GM21360 (cell line): Measurements from ENCODE around the gene LRRC8B.
"Not testable (repeated sequence)": the region's sequence is repeated elsewhere in the genome, so short reads cannot be mapped to it uniquely, and the experiment has no call there.

Experiments used
- ATAC-seq: cut with Tn5 transposase; IDR thresholded peaks from one replicate; pipeline ENCODE4 v1.9.1; 2021; ENCODE audit warnings: mild to moderate bottlenecking, moderate library complexity; ENCODE audit not compliant: unreplicated experiment

Gene LRRC8B

DNA sequence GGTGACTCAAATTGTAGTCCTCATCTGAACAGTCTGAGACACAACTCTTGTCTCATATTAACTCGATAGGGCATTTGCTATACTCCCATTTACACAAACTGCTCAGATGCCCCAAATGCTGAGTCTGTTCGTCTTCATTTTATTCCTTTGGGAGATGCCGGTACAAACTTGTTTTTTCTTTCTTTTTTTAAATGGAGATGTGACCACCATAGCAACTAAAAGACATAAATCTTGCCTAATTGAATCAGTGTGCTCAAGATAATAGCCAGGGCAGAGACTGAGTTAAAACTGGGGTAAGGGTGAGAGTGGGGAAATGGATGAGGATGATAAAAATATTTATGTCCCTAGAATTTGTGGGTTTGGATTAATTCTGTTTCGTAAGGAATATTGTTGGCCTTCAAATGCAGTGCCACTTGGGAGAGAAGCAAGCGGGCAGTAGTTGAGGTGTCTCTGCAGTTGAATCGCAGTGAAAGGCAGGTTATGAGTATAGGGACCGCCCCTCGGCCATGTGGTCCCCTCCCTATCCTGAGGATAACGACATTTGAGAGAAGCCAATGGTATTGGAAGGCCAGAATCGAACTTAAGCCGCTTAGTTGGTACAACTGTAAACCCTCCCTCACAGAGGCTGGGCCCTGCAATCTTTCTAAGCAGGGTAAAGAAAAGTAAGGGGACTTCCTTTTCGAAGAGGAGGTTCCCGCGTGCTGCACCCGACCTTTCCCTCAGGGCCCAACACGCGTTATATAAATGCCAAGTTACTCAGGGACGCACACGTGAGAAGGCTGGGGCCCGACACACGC, 859 bp upstream of the LRRC8B start:
- peak; percentile 28 for ATAC-seq

DNA sequence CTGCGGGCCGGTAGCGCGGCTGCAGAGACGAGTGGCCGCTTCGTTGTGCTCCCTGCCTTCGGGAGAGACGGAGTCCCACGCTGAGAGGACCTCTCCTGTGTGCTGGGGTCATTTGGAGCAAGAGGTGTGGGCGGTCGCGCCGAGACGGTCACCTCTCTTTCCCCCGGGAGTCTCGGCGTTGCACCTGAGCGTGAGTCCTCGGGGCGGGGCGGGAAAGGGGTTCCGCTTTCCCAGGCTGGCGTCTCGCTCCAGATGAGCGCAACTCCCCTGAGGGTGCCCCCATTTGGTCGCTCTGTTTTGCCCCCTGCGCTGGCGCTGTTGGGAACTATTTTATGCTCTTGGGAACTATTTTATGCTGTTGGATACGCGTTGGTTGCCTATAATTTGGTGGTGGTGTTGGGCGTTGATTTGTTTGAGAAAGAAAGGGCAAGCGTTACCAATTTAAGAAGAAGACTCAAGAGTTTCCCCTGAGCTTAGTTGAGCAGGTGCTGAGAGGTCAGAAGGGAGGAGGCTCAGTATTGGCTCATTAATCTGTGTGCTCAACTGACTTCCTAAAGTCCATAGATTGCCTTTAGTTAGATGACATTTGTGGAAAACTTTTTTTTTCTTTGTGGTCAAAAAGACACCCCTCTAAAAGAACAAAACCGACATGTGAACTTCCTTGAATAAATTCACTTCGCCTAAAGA, 683 bp downstream of the LRRC8B start:
- peak; percentile 23 for ATAC-seq

DNA sequence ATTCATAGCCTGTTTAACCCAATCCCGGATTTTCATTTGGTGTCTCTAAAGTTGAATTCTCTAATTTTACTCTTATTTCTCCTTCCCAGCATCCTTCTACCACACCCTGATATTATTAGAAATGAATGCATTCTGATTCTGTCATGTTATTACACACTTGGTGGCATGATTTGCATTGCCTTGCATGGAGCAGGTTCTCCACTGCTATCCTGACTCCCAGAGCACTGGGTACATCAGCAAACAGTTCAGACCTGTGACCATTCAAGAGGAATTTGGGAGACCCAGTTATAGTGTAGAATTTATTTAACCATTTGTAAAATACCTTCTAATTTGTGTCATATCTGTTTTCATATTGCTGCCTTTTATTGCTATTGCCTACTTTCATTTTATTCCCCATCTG, 2.6 kb downstream of the LRRC8B start:
- ATAC-seq = no peak

DNA sequence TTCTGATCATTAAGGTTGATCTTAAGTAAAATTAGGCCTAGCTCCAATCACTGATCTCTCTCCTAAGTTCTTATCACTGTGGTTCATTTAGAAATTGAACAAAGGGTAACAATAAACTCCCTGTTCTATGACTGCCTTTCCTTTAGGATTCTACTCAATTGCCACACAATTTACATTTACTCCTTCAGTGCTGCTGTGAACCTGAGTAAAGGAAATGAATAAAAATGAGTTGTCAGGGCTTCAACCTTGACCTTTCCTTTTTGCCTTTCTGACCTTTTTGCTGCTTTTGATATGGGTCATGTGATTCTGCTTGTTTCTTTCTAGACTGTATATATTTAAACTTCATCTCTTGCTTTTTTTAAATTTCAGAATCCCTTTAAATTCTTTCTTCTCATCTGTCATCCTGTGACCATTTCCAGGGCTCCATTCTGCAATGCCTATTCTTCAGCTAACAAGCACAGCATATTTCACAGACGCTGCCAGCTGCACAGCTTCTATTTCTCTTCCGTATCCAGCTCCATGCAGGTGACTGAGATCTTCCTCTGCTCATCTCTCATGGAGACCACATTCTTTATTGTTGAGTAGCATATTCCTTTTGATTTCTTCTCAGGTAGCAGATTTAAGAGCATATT, 3.2 kb downstream of the LRRC8B start:
- no peak for ATAC-seq

DNA sequence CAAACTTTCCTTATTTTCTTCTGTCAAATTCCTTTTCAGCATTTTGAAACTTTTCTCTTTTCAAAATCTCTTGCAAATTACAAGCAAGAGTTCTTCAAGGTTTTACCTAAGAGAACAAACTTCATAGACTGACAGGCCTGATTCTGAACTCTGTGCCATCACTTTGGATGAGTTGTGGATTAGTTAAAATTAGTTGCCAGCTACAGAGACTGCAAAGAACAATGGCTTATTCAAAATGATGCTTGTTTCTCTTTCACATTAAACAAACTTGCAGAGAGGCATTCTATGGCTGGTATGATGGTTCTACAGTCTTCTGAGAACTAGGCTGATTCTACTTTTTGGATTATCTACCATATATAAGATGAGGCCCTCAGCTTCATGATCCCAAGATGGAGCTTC, 3.8 kb downstream of the LRRC8B start:
- no peak for ATAC-seq

DNA sequence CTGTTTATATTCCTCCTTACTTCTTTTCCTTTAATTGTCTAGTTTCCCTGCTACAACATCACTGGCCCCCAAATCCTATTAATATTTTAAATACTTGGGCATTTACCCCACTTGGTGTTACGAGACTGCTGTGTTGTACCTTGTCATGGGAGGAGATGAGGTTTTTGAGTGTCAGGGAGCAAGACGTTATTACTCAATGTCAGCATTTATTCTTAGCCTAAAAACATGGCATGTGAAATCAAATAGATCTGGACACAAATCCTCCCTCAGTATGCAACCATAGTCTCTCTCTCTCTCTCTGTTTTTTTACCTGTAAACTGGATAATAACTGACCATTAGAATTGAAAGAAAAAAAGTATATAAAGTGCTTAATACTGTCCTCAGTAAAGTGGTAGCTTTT, 4.6 kb downstream of the LRRC8B start:
- ATAC-seq = no peak

DNA sequence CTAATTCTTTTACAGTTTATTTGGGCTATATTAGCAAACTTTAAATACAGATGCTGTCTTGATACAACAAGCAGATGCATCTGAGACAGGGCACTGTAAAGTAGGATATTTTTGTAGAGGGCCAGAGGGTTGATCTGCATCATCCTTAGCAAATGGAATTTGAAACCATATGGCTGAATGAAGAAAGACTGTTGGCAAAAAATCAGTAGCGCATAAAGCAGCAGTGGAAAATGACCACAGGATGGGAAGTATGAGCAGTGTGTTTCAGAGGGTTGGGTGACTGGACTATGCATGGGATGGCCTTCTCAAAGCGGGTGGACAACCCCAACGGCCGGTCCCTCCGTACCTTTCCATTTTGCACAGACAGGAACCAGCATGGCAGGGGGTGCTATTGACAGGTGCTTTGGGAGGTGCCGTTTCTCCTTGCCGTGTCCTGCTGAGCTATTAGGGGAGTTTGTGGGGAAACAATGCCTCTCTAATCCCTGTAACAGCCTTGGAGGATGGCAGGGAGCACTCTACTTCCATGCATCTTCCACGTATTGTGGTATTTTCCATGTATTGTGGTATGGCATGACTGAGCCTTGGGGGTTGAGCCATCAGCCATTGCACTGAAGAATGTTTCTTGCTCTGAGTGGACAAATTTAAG, 5.9 kb downstream of the LRRC8B start:
- no peak for ATAC-seq

DNA sequence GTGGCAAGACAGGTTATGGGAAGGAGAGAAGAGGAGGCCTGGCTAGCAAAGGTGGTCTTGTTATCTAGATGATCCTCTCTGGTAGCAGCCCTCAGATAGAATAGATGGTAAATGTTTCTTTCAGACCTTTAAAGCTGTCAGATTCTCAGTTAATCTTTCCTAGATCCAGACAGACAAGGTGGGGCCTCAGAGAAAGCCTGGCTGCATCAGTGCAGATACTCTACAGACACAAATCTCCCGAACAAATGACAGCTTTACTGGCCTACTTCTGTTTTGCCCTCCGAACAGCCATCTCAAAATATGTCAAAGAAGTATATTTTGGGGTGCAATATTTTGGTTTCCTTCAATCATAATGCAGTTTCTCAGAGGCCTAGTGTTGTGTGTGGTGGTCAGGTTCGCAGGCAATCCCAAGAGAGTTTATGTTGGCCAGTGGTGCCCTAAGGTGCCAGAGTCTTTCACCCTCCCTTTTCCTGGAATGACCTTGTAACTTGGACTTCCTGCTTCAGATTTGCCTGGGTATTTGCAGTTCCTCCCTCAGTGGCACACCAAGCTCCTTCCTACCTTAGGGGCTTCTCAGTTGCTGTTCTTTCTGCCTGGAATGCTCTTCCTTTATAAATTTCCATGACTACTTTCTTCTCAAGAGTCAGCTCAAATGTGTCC, 7.0 kb downstream of the LRRC8B start:
- ATAC-seq = no peak

DNA sequence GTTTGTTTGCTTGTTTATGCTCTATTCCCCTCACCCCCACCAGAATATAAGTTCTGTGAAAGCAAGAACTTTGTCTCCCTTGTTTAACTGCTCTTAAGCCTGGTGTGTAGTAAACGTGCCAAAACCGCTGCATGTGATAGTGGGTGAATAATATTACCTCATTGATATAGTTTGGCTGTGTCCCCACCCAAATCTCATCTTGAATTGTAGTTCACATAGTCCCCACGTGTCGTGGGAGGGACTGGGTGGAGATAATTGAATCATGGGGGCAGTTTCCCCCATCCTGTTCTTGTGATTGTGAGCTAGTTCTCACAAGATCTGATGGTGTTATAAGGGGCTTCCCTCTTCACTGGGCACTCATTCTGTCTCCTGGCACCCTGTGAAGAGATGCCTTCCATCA, 7.6 kb downstream of the LRRC8B start:
- no peak for ATAC-seq

DNA sequence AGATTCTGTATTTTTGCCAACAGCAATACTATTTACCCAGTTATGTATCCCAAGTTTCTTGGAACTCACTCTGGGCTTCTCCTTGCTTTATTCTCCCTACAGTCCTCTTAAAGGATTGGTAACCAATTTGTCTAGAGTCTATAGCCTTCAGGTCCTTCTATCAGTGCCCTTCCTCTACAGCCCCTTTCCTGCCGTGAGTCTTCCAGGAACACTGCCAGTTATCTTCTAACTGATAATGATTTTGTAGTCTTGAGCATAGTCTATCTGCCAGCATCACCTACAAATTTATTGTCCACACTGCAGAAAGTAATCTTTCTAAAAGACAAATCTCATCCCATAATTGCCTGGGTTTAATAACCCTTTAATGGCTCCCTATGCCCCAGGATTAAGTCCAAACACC, 8.2 kb downstream of the LRRC8B start:
- no peak for ATAC-seq

DNA sequence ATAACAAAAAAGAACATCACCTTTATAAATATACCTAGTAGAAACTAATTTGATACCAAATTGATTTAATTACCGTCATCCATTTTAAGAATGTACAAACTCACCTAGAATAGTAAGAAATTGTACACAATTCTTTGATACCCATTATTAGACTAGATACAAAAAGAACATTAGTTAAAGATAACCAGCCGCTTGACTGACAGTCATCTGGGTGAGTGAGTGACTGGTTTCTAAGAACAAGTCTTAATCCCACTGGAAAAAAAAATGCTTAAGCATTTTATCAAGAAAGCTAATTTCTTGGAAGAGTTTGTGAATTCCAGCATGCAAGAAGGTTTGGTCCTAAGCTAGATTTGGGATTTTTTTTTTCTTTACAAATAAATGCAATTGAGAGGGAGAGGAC, 10.9 kb downstream of the LRRC8B start:
- ATAC-seq = no peak

DNA sequence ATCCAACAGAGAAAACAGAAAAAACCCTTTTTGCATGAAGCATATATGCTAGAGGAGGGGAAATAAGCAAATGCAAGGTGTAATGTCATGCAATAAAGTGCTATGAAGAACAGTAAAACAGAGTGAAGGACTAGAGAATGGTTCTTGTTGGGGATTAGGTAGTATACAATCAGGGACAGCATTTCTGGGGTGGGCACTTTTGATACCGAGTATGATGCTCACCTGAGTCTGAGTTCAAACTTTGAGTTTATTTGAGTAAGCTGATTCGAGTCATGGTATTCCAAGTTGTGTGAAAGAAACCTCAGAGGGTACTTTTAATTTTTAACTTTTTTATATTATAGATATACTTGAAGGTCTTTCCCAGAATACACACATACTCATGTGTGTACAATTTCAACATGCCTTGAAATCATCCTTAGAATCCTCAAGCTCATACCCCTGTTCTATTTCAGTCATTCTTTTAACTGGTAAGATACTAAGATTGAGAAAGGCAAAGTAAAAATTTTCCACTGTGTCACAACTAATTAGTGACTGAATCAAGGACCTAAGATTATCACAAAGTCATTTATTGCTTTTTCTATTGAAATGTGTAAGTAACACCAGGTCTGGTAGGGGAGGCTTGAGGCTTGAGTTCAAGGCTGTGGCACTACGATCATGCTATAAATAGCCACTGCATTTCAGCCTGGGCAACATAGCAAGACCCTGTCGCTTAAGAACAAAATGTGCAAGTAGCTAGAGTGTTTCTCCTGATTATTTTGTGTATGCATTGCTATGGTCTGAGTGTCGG, 12.1 kb downstream of the LRRC8B start:
- ATAC-seq = no peak

DNA sequence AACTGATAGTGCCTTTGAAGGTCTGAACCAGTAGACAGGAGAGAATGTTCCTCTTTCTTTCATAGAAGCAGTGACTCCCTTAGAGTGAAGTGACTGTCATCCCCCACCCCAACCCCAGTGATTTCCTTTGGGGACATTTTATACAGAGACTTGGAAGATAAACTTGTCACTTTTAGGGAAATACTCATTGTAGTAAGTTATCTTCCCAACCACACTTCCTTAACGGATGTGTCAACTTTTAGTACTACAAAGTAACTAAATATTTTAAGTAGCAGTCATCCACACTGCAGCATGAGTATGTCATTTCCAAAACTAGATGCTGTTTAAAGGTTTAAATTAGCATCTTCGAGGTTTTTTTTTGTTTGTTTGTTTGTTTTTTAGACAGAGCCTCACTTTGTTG, 13.7 kb downstream of the LRRC8B start:
- ATAC-seq = no peak

DNA sequence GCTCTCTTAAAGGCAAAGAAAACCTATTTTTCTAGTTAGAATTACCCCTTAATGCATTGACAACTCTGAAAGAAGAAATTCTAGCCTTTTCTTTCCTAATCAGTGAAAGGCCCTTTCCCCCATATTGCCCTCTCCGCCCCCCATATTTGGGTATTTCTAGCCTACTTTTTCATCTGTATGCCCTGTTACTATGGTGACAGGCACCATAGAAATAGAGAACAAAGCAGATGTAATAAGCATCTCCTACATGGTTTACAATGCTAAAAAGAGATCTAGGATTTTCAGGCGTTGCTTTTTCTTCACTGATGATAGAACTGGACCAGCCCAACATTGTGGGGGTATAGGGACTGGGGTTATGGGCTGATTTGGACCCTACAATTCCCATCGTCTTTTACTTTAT, 14.5 kb downstream of the LRRC8B start:
- ATAC-seq = no peak

DNA sequence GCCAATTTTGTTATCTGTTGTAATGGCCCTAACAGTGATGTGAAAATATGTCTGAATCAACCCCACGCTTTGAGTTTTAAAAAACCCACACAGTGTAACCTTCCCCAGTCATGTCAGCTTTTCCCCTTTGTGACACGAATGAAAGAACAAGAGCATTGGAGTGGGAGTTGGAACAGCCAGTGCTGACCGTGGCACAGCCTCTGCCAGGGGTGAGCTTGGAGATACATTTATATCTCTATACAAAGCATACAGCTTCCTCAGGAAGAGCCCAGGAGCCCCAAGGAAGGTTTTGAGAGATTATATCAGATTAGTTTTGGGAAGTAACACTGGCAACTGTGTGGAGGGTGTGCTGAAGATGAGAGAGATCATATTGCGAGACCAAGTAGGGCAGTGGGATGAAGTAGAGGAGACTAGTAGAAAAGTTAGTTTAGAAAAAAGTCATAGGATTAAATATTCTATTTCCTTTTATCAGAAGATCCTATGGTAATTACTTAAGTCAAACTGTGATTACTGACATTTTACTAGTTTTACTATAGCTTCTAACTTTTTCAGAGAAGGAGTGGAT, 15.9 kb downstream of the LRRC8B start:
- no peak for ATAC-seq

DNA sequence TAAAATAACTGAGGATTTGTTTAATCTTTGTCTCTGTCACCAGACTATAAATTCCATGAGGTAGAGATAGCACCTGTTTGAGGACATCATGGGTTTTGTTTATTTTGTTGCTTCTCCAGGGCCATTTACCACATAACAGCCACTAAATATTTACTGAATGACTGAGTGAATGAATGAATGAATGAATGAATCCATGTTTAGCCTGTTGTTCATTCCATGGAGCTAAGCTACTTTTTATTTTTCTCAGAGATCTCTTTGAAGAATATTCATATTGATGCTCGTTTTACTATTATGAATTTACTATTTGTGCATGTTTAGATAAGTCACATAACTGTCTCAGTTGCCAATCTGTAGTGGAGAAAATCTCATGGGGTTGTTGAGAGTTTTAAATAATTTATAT, 17.7 kb downstream of the LRRC8B start:
- ATAC-seq = no peak

DNA sequence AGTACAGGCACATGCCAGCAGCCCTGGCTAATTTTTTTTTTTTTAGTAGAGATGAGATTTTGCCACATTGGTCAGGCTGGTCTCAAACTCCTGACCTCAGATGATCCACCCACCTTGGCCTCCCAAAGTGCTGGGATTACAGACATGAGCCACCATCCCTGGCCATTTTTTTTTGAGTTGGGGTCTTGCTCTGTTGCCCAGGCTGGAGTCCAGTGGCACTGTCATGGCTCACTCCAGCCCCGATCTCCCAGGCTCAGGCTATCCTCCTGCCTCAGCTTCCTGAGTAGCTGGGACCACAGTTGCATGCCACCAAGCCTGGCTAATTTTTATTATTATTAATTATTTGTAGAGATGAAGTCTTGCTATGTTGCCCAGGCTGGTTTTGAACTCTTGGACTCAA, 19.0 kb downstream of the LRRC8B start:
- not testable (repeated sequence) for ATAC-seq

DNA sequence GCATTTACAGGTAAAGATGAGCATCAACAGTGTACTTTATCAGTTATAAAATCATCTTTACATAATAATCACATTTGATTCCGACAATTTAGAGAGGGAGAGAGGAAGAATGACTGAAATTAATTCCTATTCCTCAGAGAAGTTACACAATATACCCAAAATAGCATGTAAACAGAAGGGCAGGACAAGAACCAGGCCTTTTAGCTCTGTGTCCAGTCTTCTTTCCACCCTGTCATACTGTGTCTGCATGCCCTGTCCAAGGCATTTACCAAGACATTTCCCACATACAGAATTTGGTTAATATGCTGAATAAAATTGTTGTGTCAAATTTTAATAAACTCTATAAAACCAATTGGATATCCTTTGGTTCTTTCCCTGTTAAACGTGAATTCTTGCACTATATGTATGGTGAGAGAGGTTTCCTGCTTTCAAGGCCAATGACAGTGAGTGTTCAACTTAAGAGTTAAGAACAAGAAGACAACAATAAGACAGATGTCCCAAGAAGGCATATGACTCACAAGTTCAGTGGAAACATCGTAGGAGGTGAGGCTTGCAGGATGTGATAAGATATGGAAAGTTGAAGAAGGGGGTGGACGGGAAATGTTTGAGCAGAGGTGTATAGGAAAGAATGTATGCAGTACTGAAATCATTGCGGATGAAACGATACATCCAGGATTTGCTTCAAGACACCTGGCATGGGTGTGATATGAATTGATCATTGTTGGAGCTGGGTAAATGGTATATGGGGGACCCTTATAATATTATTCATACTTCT, 20.8 kb downstream of the LRRC8B start:
- ATAC-seq = no peak
